Measurements from ENCODE around the gene SGCG. TPM values are rescaled to one million over a fixed set of nuclear protein-coding genes. Genes with fewer than 3 reads are reported as not detected.
"Not testable (repeated sequence)": the region's sequence is repeated elsewhere in the genome, so short reads cannot be mapped to it uniquely, and the experiment has no call there.

Gene SGCG, protein sequence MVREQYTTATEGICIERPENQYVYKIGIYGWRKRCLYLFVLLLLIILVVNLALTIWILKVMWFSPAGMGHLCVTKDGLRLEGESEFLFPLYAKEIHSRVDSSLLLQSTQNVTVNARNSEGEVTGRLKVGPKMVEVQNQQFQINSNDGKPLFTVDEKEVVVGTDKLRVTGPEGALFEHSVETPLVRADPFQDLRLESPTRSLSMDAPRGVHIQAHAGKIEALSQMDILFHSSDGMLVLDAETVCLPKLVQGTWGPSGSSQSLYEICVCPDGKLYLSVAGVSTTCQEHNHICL
- polyA plus RNA-seq (2012; ENCODE audit: low read depth, missing spikeins): not detected

DNA sequence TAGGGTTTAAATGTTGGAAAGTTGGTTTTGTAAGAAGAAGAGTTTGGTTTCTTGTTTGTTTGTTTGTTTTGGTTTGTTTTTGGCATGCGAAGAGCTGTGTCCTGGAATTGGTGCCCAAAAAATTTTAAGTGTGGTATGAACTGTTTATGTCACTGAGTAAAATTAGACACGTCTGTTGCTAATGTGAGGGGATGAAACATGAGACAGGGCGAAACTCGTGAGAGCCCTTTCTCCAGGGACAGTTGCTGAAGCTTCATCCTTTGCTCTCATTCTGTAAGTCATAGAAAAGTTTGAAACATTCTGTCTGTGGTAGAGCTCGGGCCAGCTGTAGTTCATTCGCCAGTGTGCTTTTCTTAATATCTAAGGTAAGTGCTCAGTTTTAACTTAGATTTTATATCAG lies at the start of gene SGCG:
SGCG (plus strand) TSS at position 269 of the 400 bp plus-strand sequence. CDS start 22,716 bp downstream, outside the sequence.
- TF ChIP-seq PAX5 (IDR thresholded peaks at IDR 0.05; ENCODE audit: insufficient read depth, low read length, severe bottlenecking) (no peak), TAF1 (IDR thresholded peaks at IDR 0.05; ENCODE audit: low read depth, low read length) (no peak), SPI1 (IDR thresholded peaks at IDR 0.05; ENCODE audit: low read depth, low read length) (no peak), POLR2A (IDR thresholded peaks at IDR 0.05; ENCODE audit: low read depth, low read length) (no peak)
- DNase-seq (ENCODE audit: insufficient read length, low spot score) (no peak), FAIRE-seq (no peak)

DNA sequence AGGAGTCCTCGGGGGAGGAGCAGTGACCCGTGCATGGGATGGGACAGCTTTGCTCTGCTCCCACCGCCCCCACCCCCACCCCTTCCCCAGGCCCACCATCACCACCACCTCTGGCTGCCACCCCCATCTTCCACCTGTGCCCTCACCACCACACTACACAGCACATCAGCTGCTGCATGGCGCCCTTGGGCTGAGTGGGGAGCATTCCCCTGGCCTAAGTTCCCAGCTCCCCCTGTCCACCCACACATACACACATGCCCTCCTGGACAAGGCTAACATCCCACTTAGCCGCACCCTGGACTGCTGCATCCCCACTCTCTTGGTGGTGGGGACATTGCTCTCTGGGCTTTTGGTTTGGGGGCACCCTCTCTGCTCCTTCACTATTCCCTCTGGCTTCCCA lies 46.2 kb upstream of the SGCG start:
- FAIRE-seq: no peak
- DNase-seq (ENCODE audit: insufficient read length, low spot score): no peak
- TF ChIP-seq POLR2AphosphoS5 (IDR thresholded peaks at IDR 0.05; ENCODE audit: low read depth, low read length): no peak
- TF ChIP-seq POU2F2 (IDR thresholded peaks at IDR 0.05; ENCODE audit: low read depth, low read length): no peak
- TF ChIP-seq SPI1 (IDR thresholded peaks at IDR 0.05; ENCODE audit: low read depth, low read length): no peak
- no peak for TF ChIP-seq POLR2A (IDR thresholded peaks at IDR 0.05; ENCODE audit: low read depth, low read length)
- TF ChIP-seq TAF1 (IDR thresholded peaks at IDR 0.05; ENCODE audit: low read depth, low read length): no peak
- no peak for TF ChIP-seq PAX5 (IDR thresholded peaks at IDR 0.05; ENCODE audit: insufficient read depth, low read length, severe bottlenecking)

DNA sequence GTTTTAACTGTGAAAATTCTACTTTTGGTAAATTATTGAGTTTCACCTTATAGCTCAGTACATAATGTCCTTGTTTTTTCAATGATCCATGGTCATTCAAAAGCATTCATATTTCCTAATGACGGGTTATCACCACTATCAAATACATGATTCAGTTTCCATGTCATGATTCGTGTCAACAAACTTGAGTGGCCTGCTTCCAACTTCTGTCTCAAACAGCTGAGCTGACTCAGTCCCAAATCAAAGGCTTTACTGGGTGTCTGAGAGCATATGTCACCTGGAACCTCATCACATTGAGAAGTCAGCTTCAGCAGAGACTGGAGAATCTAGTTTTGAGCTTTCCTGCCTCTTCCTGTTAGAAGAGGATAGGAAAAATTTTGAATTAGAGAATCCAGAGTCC lies 40.3 kb upstream of the SGCG start:
- DNase-seq (ENCODE audit: insufficient read length, low spot score) (no peak), FAIRE-seq (no peak)
- no peak for TF ChIP-seq PAX5 (IDR thresholded peaks at IDR 0.05; ENCODE audit: insufficient read depth, low read length, severe bottlenecking)
- TF ChIP-seq SPI1 (IDR thresholded peaks at IDR 0.05; ENCODE audit: low read depth, low read length): no peak
- no peak for TF ChIP-seq POLR2A (IDR thresholded peaks at IDR 0.05; ENCODE audit: low read depth, low read length)
- no peak for TF ChIP-seq POU2F2 (IDR thresholded peaks at IDR 0.05; ENCODE audit: low read depth, low read length)
- TF ChIP-seq POLR2AphosphoS5 (IDR thresholded peaks at IDR 0.05; ENCODE audit: low read depth, low read length): no peak
- no peak for TF ChIP-seq TAF1 (IDR thresholded peaks at IDR 0.05; ENCODE audit: low read depth, low read length)

DNA sequence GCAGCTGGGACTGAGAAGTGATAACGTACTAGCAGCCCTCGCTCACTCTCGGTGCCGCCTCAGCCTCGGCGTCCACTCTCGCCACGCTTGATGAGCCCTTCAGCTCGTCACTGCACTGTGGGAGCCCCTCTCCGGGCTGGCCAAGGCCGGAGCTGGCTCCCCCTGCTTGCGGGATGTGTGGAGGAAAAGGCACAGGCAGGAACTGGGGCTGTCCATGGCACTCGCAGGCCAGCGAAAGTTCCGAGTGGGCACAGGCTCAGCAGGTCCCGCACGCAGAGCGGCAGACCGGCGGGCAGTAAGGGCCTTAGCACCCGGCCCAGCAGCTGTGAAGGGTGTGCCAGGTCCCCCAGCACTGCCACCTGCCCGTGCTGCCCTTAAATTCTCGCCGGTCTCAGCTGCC lies 38.8 kb upstream of the SGCG start:
- FAIRE-seq: no peak
- no peak for TF ChIP-seq POU2F2 (IDR thresholded peaks at IDR 0.05; ENCODE audit: low read depth, low read length)
- no peak for TF ChIP-seq SPI1 (IDR thresholded peaks at IDR 0.05; ENCODE audit: low read depth, low read length)
- no peak for TF ChIP-seq POLR2AphosphoS5 (IDR thresholded peaks at IDR 0.05; ENCODE audit: low read depth, low read length)
- no peak for TF ChIP-seq PAX5 (IDR thresholded peaks at IDR 0.05; ENCODE audit: insufficient read depth, low read length, severe bottlenecking)
- TF ChIP-seq TAF1 (IDR thresholded peaks at IDR 0.05; ENCODE audit: low read depth, low read length): no peak
- no peak for TF ChIP-seq POLR2A (IDR thresholded peaks at IDR 0.05; ENCODE audit: low read depth, low read length)
- DNase-seq (ENCODE audit: insufficient read length, low spot score): no peak

DNA sequence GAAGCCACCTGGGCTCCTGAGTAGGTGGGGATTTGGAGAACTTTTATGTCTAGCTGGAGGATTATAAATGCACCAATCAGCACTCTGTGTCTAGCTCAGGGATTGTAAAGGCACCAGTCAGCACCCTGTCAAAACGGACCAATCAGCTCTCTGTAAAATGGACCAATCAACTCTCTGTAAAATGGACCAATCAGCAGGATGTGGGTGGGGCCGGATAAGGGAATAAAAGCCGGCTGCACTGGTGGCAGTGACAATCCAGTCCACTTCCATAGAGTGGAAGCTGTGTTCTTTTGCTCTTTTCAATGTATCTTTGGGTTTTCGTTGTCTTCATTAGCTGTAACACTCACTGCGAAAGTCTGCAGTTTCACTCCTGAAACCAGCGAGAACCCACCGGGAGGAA lies 38.2 kb upstream of the SGCG start:
- not testable (repeated sequence) for DNase-seq (ENCODE audit: insufficient read length, low spot score); FAIRE-seq

DNA sequence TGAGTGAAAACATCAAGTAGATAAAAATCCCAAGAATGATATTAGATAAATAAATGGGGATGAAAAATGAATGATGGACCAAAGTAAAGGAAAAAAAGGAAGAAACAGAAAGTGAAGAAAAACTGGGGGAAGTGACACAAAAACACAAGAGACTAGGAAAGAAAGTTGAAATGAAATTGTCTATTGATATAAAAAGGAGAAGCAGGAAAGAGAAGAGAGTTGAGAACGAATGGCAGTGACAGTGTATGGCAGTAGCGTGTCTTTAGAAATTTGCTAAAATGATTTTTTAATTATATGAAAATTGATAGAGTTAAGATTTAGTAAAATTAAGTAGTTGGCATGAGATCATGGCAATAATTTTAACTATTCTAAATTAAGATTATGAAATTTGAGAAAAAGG lies 36.3 kb upstream of the SGCG start:
- FAIRE-seq: no peak
- no peak for DNase-seq (ENCODE audit: insufficient read length, low spot score)

DNA sequence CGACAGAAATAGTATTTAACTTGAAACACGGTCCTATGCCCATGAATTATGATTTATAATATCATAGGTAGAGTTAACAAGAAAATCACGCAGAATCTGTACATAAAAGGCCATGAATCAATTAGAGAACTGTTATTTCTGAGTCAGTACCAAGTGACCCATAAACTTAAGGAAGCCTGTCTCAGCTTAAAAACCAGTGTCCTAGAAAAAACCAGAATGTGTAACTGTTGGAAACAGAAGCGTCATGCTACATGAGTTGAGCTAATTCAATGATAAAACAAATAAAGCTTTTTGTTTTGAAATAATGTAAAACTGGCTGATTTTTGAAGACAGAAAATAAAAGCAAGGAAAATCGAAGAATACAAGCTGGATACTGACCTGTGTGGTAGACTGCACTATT lies 34.8 kb upstream of the SGCG start:
- TF ChIP-seq POLR2A (IDR thresholded peaks at IDR 0.05; ENCODE audit: low read depth, low read length) (no peak), TAF1 (IDR thresholded peaks at IDR 0.05; ENCODE audit: low read depth, low read length) (no peak), PAX5 (IDR thresholded peaks at IDR 0.05; ENCODE audit: insufficient read depth, low read length, severe bottlenecking) (no peak), POLR2AphosphoS5 (IDR thresholded peaks at IDR 0.05; ENCODE audit: low read depth, low read length) (no peak), POU2F2 (IDR thresholded peaks at IDR 0.05; ENCODE audit: low read depth, low read length) (no peak), SPI1 (IDR thresholded peaks at IDR 0.05; ENCODE audit: low read depth, low read length) (no peak)
- FAIRE-seq (no peak), DNase-seq (ENCODE audit: insufficient read length, low spot score) (no peak)

More for the DNA sequence above, 36.3 kb upstream of the SGCG start:
- TF ChIP-seq TAF1 (IDR thresholded peaks at IDR 0.05; ENCODE audit: low read depth, low read length): no peak
- no peak for TF ChIP-seq SPI1 (IDR thresholded peaks at IDR 0.05; ENCODE audit: low read depth, low read length)
- no peak for TF ChIP-seq POLR2A (IDR thresholded peaks at IDR 0.05; ENCODE audit: low read depth, low read length)
- TF ChIP-seq PAX5 (IDR thresholded peaks at IDR 0.05; ENCODE audit: insufficient read depth, low read length, severe bottlenecking): no peak

DNA sequence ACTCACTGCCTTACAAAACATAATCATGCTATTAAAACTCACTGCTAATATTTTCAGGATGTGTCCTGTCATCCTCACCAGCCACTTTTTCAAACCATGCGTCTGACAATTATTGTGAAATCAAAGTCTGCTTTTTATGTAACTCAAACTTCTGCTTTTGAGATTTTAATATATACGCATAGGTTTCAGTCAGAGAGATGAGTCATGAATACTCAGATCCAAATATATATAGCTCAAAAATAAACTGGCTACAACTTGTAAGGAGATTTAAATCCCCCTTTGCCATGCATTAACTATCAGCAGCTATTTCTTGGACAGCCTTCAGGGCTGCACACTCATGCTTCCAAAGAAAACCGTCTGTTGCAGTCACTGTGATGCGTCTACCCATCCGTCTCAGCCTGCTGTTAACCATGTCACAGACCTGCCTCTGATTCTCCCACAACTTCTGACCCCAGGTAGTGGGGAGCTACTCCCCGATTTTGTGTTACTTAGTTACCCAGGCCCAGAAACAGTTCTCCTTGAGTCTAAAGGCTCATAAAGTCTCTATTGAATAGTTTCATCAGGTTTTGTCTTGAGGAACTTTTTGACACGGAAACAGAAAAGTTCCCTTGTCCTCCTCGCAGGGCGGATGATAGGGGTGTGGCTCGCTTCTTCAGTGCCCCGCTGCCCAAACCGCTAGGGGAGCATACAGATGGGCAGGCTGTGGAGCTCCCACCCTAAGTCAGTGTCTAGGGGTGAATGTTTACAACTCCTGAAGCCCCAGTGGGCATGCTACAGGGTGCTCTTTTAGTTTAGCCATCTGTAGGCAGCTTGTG lies 33.8 kb upstream of the SGCG start:
- FAIRE-seq: no peak
- TF ChIP-seq TAF1 (IDR thresholded peaks at IDR 0.05; ENCODE audit: low read depth, low read length) (no peak), PAX5 (IDR thresholded peaks at IDR 0.05; ENCODE audit: insufficient read depth, low read length, severe bottlenecking) (no peak), POLR2AphosphoS5 (IDR thresholded peaks at IDR 0.05; ENCODE audit: low read depth, low read length) (no peak), POU2F2 (IDR thresholded peaks at IDR 0.05; ENCODE audit: low read depth, low read length) (no peak), SPI1 (IDR thresholded peaks at IDR 0.05; ENCODE audit: low read depth, low read length) (no peak), POLR2A (IDR thresholded peaks at IDR 0.05; ENCODE audit: low read depth, low read length) (no peak)
- no peak for DNase-seq (ENCODE audit: insufficient read length, low spot score)

DNA sequence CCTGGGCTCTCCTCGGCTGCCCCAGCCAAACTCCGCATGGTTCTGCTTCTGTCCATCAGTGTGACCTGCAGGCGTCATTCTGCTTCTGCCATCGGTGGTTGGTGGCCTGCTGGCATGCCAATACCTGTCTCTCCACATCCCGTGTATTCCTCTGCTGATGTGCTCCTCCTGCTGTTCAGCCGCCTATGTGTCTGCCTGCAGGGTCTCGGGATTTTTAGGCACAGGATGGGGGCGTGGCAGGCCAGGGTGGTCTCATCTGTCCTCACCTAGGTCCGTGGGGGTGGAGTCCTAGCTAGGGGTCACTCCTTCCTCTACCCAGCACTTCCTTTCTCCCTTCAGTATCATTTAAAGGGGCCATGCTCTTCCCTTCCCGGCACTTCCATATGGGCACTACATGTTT lies 33.0 kb upstream of the SGCG start:
- no peak for DNase-seq (ENCODE audit: insufficient read length, low spot score)
- TF ChIP-seq TAF1 (IDR thresholded peaks at IDR 0.05; ENCODE audit: low read depth, low read length): no peak
- TF ChIP-seq POU2F2 (IDR thresholded peaks at IDR 0.05; ENCODE audit: low read depth, low read length): no peak
- no peak for TF ChIP-seq POLR2A (IDR thresholded peaks at IDR 0.05; ENCODE audit: low read depth, low read length)
- no peak for TF ChIP-seq SPI1 (IDR thresholded peaks at IDR 0.05; ENCODE audit: low read depth, low read length)
- no peak for TF ChIP-seq PAX5 (IDR thresholded peaks at IDR 0.05; ENCODE audit: insufficient read depth, low read length, severe bottlenecking)
- no peak for TF ChIP-seq POLR2AphosphoS5 (IDR thresholded peaks at IDR 0.05; ENCODE audit: low read depth, low read length)
- no peak for FAIRE-seq
